HEK293 (cell line): ENCODE measurements around the gene IGFN1.

Experiments
- CTCF ChIA-PET: fragments of 350-600 bp; formaldehyde crosslinking; extraction: SDS; loops from one replicate; lab custom pipeline; 2021; ENCODE audit warnings: antibody characterized with exemption; lab: Yijun Ruan, JAX
- POLR2A ChIA-PET: fragments of 300-600 bp; formaldehyde crosslinking; extraction: SDS; loops from one replicate; lab custom pipeline; 2020; ENCODE audit warnings: antibody characterized with exemption, inconsistent platforms; lab: Yijun Ruan, JAX
- H3K27ac ChIP-seq: fragments of 200-500 bp; sonication (Bioruptor generic); 2 replicates; pipeline ENCODE4 v1.5.1; 2014; ENCODE audit warnings: low read depth, low read length, control low read depth, inconsistent platforms; ENCODE audit errors: extremely low read depth
- H3K36me3 ChIP-seq, 2 experiments: fragments of 200-500 bp in 1 of 2; sonication (Bioruptor generic) in 1 of 2; 1 replicate in 1 of 2; 2 replicates in 1 of 2; pipeline ENCODE4 v1.5.1; 2014 to 2017; ENCODE audit warnings: inconsistent platforms in 2 of 2, low read length in 2 of 2; ENCODE audit not compliant: control insufficient read depth in 2 of 2, insufficient read depth in 1 of 2
- H3K4me1 ChIP-seq: fragments of 200-500 bp; sonication (Bioruptor generic); 2 replicates; pipeline ENCODE4 v1.5.1; 2014; ENCODE audit warnings: mild to moderate bottlenecking, low read length, inconsistent platforms; ENCODE audit not compliant: control insufficient read depth, insufficient read depth
- H3K4me3 ChIP-seq: 2 replicates; pipeline ENCODE4 v1.5.1; 2011; ENCODE audit warnings: low read depth, mild to moderate bottlenecking, control low read depth, low read length, moderate library complexity
- H3K9me3 ChIP-seq: fragments of 200-500 bp; sonication (Bioruptor generic); 2 replicates; pipeline ENCODE4 v1.5.1; 2014; ENCODE audit warnings: low read depth, low read length, inconsistent platforms; ENCODE audit not compliant: control insufficient read depth, insufficient read depth
- KLF1 ChIP-seq: fragments of 450-650 bp; formaldehyde crosslinking; IDR thresholded peaks from 2 replicates; pipeline ENCODE4 v1.5.1; 2016; ENCODE audit warnings: missing biosample characterization, missing genetic modification characterization
- RBAK ChIP-seq: fragments of 450-650 bp; formaldehyde crosslinking; IDR thresholded peaks from 2 replicates; pipeline ENCODE4 v1.5.1; 2016; ENCODE audit warnings: missing biosample characterization, missing genetic modification characterization
- TCF7L2 ChIP-seq: IDR thresholded peaks from 2 replicates; pipeline ENCODE4 v1.6.1; 2011; ENCODE audit warnings: low read depth, mild to moderate bottlenecking, inconsistent platforms, low read length, moderate library complexity, borderline replicate concordance
- TSHZ1 ChIP-seq: fragments of 450-650 bp; formaldehyde crosslinking; IDR thresholded peaks from 2 replicates; pipeline ENCODE4 v1.5.1; 2016; ENCODE audit warnings: missing biosample characterization, missing genetic modification characterization, borderline replicate concordance
- ZBTB20 ChIP-seq: fragments of 450-650 bp; formaldehyde crosslinking; IDR thresholded peaks from 2 replicates; pipeline ENCODE4 v1.5.1; 2016; ENCODE audit warnings: missing biosample characterization, missing genetic modification characterization
- ZBTB26 ChIP-seq: fragments of 450-650 bp; formaldehyde crosslinking; optimal IDR thresholded peaks from 2 replicates; pipeline ENCODE3; 2016; ENCODE audit warnings: missing biosample characterization, mild to moderate bottlenecking, missing genetic modification characterization
- ZFP69B ChIP-seq: fragments of 450-650 bp; formaldehyde crosslinking; IDR thresholded peaks from 2 replicates; pipeline ENCODE4 v1.5.1; 2016; ENCODE audit warnings: missing biosample characterization, missing genetic modification characterization
- ZNF121 ChIP-seq: fragments of 450-650 bp; formaldehyde crosslinking; IDR thresholded peaks from 2 replicates; pipeline ENCODE4 v1.5.1; 2016; ENCODE audit warnings: missing biosample characterization, missing genetic modification characterization
- ZNF138 ChIP-seq: fragments of 450-650 bp; formaldehyde crosslinking; IDR thresholded peaks from 2 replicates; pipeline ENCODE4 v1.5.1; 2016; ENCODE audit warnings: missing biosample characterization, missing genetic modification characterization, borderline replicate concordance
- ZNF146 ChIP-seq: fragments of 450-650 bp; formaldehyde crosslinking; IDR thresholded peaks from 2 replicates; pipeline ENCODE4 v1.5.1; 2016; ENCODE audit warnings: missing biosample characterization, missing genetic modification characterization
- ZNF2 ChIP-seq: fragments of 450-650 bp; formaldehyde crosslinking; IDR thresholded peaks from 2 replicates; pipeline ENCODE4 v1.5.1; 2016; ENCODE audit warnings: missing biosample characterization, missing genetic modification characterization
- ZNF221 ChIP-seq: fragments of 450-650 bp; formaldehyde crosslinking; IDR thresholded peaks from 2 replicates; pipeline ENCODE4 v1.5.1; 2017; ENCODE audit warnings: missing biosample characterization, missing genetic modification characterization, borderline replicate concordance
- ZNF280C ChIP-seq: fragments of 450-650 bp; formaldehyde crosslinking; IDR thresholded peaks from 2 replicates; pipeline ENCODE4 v1.5.1; 2016; ENCODE audit warnings: missing biosample characterization, missing genetic modification characterization
- ZNF37A ChIP-seq: fragments of 450-650 bp; IDR thresholded peaks from 2 replicates; pipeline ENCODE4 v1.5.1; 2018; ENCODE audit warnings: missing biosample characterization, missing genetic modification characterization
- ZNF521 ChIP-seq: fragments of 450-650 bp; formaldehyde crosslinking; IDR thresholded peaks from 2 replicates; pipeline ENCODE4 v1.5.1; 2017; ENCODE audit warnings: missing biosample characterization, mild to moderate bottlenecking, missing genetic modification characterization
- ZNF571 ChIP-seq: fragments of 450-650 bp; formaldehyde crosslinking; IDR thresholded peaks from 2 replicates; pipeline ENCODE4 v1.5.0; 2017; ENCODE audit warnings: missing biosample characterization, missing genetic modification characterization
- ZNF596 ChIP-seq: fragments of 450-650 bp; IDR thresholded peaks from 2 replicates; pipeline ENCODE4 v1.5.0; 2018; ENCODE audit warnings: missing biosample characterization, mild to moderate bottlenecking, missing genetic modification characterization, moderate library complexity
- ZNF768 ChIP-seq: fragments of 450-650 bp; formaldehyde crosslinking; IDR thresholded peaks from 2 replicates; pipeline ENCODE4 v1.5.1; 2018; ENCODE audit warnings: missing biosample characterization, mild to moderate bottlenecking, missing genetic modification characterization
- ZNF791 ChIP-seq: fragments of 450-650 bp; formaldehyde crosslinking; IDR thresholded peaks from 2 replicates; pipeline ENCODE4 v1.5.1; 2016; ENCODE audit warnings: missing biosample characterization, missing genetic modification characterization
- ZSCAN4 ChIP-seq: fragments of 450-650 bp; formaldehyde crosslinking; IDR thresholded peaks from 2 replicates; pipeline ENCODE4 v1.5.1; 2017; ENCODE audit warnings: missing biosample characterization, missing genetic modification characterization
- TF ChIP-seq, protein P1 (sequence below): fragments of 450-650 bp; formaldehyde crosslinking; IDR thresholded peaks from 2 replicates; pipeline ENCODE4 v1.5.1; 2016; ENCODE audit warnings: missing biosample characterization, missing genetic modification characterization
- TF ChIP-seq, protein P2 (sequence below): fragments of 450-650 bp; formaldehyde crosslinking; IDR thresholded peaks from 2 replicates; pipeline ENCODE4 v1.5.1; 2016; ENCODE audit warnings: missing biosample characterization, missing genetic modification characterization

Gene IGFN1

DNA sequence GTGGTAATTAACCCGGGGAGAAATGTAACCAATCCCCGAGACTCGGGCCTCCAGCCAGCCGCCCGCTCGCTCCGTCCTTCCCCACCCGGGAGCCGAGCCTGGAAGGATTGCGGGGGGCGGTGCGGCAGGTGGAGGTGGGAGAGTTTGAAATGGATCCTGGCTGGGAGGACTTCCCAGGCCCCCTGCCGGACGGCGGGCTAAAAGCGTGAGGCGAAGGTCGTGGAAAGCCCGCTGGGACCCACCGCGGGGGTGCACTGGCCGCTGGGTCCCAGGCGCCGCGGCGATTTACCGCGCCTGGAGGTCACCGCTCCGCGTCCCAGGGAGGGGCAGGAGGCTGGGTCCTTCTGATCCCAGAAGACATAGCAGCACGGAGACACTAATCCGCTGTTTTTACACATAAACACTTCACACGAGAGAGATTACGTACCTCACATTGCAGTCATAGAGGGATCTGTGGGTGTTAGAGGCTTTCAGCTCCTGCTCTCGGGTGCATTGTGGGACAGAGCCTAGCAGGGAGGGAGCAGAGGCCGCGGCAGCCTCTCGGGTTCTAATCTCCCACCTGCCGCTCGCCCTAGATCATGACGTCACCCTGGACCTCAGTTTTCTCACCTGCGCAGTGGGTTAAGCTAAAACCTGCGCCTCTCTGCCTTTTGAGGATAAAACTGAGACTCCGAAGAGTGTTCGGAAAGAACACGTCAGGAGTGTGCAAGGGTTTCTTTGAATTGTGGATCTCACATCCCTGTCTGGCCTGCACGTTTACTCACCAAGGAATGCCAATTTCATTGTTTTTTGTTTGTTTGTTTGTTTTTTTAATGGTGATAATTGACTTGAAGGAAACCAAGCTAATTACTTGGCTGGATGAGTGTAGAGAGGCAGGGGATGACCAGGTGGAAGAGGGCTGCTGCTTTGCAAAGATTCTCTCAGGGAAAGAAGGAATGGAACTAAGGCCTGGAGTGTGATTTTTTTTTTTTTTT lies 19.3 kb upstream of the IGFN1 start:
- Histone ChIP-seq H3K36me3 (no peaks in the 10 kb centered on the region), H3K27ac (peak overlapping the region; percentile 82), H3K4me1 (no peaks in the 10 kb centered on the region), H3K4me3 (peak overlapping the region; percentile 54), H3K9me3 (no peaks in the 10 kb centered on the region)
- ChIA-PET CTCF (interaction anchor here (0.6 to 1.3 kb wide), 7 partner anchors 21 to 190 kb away, joined by 3 to 4 read pairs (median 3); no protein-coding TSS in a partner anchor), POLR2A (interaction anchor here (0.6 to 2.9 kb wide), 9 partner anchors 14 to 553 kb away, joined by 3 to 21 read pairs (median 6); partner anchors contain the start of genes IGFN1 and TMEM9)
- TF ChIP-seq ZNF571 (tag by site-specific recombination) (no peak), TSHZ1 (no peak), ZNF138 (tag by site-specific recombination) (no peak), ZNF280C (no peak), ZNF521 (tag by site-specific recombination) (no peak), ZNF221 (no peak), KLF1 (peak; percentile 36), ZNF596 (tag by site-specific recombination) (peak; percentile 47; the same call in 1 of the 2 replicates), RBAK (tag by site-specific recombination) (no peak), ZNF121 (tag by site-specific recombination) (no peak), TCF7L2 (no peak), ZBTB20 (tag by site-specific recombination) (peak; percentile 88; the same call in 1 of the 2 replicates), ZBTB26 (tag by site-specific recombination) (peak; percentile 59), ZNF791 (tag by site-specific recombination) (no peak), ZNF146 (tag by site-specific recombination) (no peak), ZSCAN4 (peak; percentile 25), ZNF768 (peak; percentile 12; the same call in 1 of the 2 replicates), ZNF2 (peak; percentile 60), ZNF37A (tag by site-specific recombination) (no peak), ZFP69B (peak; percentile 97)
- TF ChIP-seq, protein P1, sequence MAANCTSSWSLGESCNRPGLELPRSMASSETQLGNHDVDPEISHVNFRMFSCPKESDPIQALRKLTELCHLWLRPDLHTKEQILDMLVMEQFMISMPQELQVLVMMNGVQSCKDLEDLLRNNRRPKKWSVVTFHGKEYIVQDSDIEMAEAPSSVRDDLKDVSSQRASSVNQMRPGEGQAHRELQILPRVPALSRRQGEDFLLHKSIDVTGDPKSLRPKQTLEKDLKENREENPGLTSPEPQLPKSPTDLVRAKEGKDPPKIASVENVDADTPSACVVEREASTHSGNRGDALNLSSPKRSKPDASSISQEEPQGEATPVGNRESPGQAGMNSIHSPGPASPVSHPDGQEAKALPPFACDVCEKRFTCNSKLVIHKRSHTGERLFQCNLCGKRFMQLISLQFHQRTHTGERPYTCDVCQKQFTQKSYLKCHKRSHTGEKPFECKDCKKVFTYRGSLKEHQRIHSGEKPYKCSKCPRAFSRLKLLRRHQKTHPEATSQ: no peak
- TF ChIP-seq, protein P2, sequence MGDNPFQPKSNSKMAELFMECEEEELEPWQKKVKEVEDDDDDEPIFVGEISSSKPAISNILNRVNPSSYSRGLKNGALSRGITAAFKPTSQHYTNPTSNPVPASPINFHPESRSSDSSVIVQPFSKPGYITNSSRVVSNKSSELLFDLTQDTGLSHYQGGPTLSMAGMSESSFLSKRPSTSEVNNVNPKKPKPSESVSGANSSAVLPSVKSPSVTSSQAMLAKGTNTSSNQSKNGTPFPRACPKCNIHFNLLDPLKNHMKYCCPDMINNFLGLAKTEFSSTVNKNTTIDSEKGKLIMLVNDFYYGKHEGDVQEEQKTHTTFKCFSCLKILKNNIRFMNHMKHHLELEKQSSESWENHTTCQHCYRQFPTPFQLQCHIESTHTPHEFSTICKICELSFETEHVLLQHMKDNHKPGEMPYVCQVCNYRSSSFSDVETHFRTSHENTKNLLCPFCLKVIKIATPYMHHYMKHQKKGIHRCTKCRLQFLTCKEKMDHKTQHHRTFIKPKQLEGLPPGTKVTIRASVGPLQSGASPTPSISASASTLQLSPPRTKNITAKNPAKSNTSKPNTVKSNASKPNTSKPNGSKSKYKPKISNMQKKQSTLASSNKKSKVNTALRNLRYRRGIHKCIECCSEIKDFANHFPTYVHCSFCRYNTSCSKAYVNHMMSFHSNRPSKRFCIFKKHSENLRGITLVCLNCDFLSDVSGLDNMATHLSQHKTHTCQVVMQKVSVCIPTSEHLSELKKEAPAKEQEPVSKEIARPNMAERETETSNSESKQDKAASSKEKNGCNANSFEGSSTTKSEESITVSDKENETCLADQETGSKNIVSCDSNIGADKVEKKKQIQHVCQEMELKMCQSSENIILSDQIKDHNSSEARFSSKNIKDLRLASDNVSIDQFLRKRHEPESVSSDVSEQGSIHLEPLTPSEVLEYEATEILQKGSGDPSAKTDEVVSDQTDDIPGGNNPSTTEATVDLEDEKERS (tag by site-specific recombination): no peak
